Astrocyte of the spinal cord (primary cell): ENCODE measurements around the gene BEND7.

Experiments
- DNase-seq: peaks from one replicate; pipeline ENCODE4 v3.0.0; 2011; ENCODE audit warnings: low read depth, low spot score
- H3K4me3 ChIP-seq: 2 replicates; pipeline ENCODE4 v1.5.1; 2011; ENCODE audit warnings: low read depth, mild to moderate bottlenecking, low read length, moderate library complexity
- in situ Hi-C: cut with HindIII; loops from 2 replicates; pipeline ENCODE4 v1.10.0; 2017; ENCODE audit warnings: low sequenced_read_pairs
- TF ChIP-seq, protein P1 (sequence below): IDR thresholded peaks from 2 replicates; pipeline ENCODE4 v1.5.1; 2012; ENCODE audit warnings: low read depth, mild to moderate bottlenecking, low read length, inconsistent platforms

BEND7 gene

GRCh38 chr10:13489035-13489599 lies 39.7 kb downstream of the BEND7 start:
- H3K4me3 ChIP-seq = no peak overlapping the region
- no peak for DNase-seq
- in situ Hi-C loops = no loop called here
- TF ChIP-seq, protein P1, sequence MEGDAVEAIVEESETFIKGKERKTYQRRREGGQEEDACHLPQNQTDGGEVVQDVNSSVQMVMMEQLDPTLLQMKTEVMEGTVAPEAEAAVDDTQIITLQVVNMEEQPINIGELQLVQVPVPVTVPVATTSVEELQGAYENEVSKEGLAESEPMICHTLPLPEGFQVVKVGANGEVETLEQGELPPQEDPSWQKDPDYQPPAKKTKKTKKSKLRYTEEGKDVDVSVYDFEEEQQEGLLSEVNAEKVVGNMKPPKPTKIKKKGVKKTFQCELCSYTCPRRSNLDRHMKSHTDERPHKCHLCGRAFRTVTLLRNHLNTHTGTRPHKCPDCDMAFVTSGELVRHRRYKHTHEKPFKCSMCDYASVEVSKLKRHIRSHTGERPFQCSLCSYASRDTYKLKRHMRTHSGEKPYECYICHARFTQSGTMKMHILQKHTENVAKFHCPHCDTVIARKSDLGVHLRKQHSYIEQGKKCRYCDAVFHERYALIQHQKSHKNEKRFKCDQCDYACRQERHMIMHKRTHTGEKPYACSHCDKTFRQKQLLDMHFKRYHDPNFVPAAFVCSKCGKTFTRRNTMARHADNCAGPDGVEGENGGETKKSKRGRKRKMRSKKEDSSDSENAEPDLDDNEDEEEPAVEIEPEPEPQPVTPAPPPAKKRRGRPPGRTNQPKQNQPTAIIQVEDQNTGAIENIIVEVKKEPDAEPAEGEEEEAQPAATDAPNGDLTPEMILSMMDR = no peak

DNA sequence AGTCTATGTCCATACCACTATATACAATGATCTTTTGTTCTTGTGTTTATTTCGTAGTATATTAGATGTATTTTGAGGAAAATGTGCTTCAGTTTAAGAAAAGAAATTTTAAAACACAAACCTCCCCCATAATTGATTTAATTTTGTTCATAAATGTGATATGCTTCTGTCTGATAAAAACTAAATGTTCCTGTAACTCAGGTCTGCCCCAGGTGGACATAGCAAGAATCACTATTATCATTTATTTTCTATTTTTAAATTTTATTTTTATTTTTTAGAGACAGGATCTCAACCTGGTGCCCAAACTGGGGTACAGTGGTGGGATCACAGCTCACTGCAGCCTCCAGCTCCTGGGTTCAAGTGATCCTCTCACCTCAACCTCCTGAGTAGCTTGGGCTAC lies 43.2 kb downstream of the BEND7 start:
- TF ChIP-seq, protein P1 = peak; percentile 50
- peak; percentile 2 for DNase-seq
- H3K4me3 ChIP-seq = no peak overlapping the region
- in situ Hi-C loops = no loop called here

DNA sequence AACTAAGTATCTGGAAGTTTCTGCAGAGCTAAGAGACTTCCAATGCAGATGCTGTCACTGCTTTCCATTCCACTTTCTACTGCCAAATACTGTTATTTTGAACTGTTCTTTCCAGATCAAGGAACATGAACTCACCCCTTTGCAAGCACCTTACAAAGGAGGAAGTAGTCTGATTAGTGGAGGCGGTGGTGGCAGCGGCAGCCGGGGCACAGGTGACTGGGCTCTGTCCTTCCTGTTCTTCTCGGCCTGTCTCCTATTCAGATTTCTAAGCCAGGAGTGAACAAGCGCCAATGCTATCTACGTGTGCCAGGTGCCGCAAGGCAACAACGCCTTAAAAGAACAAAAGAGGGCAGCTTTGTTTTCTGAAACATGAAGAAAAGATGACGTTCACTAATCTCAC lies 44.9 kb downstream of the BEND7 start:
- in situ Hi-C loops = no loop called here
- TF ChIP-seq, protein P1 = no peak
- no peak for DNase-seq
- H3K4me3 ChIP-seq = no peak overlapping the region

GRCh38 chr10:13483073-13483472 lies 45.7 kb downstream of the BEND7 start:
- no peak for DNase-seq
- TF ChIP-seq, protein P1 = no peak
- H3K4me3 ChIP-seq = no peak overlapping the region
- in situ Hi-C loops = no loop called here

DNA sequence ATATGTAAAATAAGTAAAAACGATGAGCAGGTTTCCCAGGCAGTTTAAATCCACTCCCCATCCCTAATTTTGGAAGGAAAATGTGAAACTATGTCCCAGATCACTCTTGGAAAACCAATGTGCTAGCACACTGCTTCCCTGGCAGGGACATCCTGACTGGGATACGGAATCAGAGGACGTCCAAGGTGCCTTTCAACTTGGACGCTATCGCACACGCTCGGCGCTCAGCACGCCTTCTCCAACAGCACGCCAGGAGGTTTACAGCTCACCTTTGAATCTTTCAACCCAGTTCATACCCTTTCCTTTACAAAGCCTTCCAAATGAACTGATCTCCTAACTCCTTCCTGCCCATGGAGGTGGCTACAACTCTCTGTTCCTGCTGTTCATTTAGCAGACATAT lies 47.1 kb downstream of the BEND7 start:
- TF ChIP-seq, protein P1 = no peak
- no peak overlapping the region for H3K4me3 ChIP-seq
- DNase-seq = no peak
- in situ Hi-C loops = no loop called here

GRCh38 chr10:13475124-13475523 lies 53.7 kb downstream of the BEND7 start:
- TF ChIP-seq, protein P1 = no peak
- DNase-seq = no peak
- in situ Hi-C loops = no loop called here
- no peak overlapping the region for H3K4me3 ChIP-seq

- H3K4me3 ChIP-seq = no peak overlapping the region
- DNase-seq = no peak
- TF ChIP-seq, protein P1 = no peak
- in situ Hi-C loops = no loop called here
Measured at GRCh38 chr10:13473986-13474385, 54.8 kb downstream of the BEND7 start.
